HUDEP-2 (cell line): ENCODE data around the gene MELK.
A peak's percentile ranks its signal among the peaks of the same experiment; 100 is the strongest.
"Not testable (repeated sequence)": the region's sequence is repeated elsewhere in the genome, so short reads cannot be mapped to it uniquely, and the experiment has no call there.

ENCODE experiments used
- DNase-seq, 76 experiments: peaks; one replicate each; lab custom pipeline; 2025; ENCODE audit not compliant: unreplicated experiment in 76 of 76; lab: John Stamatoyannopoulos, UW

Gene MELK

GRCh38 chr9:36572515-36573418, at the start of gene MELK:
Gene MELK (plus strand): TSS chr9:36572895. CDS start chr9:36581682, 8,787 bp downstream.
- peak in 73 of 76 experiments; percentile 32 to 86 (median 71) for DNase-seq

GRCh38 chr9:36530224-36530623, 42.5 kb upstream of the MELK start:
- DNase-seq = no peak

- DNase-seq = no peak
Observed at GRCh38 chr9:36532353-36532752, 40.3 kb upstream of the MELK start.

GRCh38 chr9:36533726-36534125, 39.0 kb upstream of the MELK start:
- DNase-seq = not testable (repeated sequence)

- no peak for DNase-seq
Observed at GRCh38 chr9:36535107-36535506, 37.6 kb upstream of the MELK start.

- DNase-seq = no peak
Observed at GRCh38 chr9:36537861-36538260, 34.8 kb upstream of the MELK start.

- no peak for DNase-seq
Observed at GRCh38 chr9:36542355-36542754, 30.3 kb upstream of the MELK start.

- no peak for DNase-seq
Observed at GRCh38 chr9:36543916-36544315, 28.8 kb upstream of the MELK start.

- no peak for DNase-seq
Observed at GRCh38 chr9:36547598-36547997, 25.1 kb upstream of the MELK start.

- no peak for DNase-seq
Observed at GRCh38 chr9:36548454-36548853, 24.2 kb upstream of the MELK start.

GRCh38 chr9:36550135-36550534, 22.6 kb upstream of the MELK start:
- no peak for DNase-seq

- DNase-seq = not testable (repeated sequence)
Observed at GRCh38 chr9:36550631-36551098, 22.0 kb upstream of the MELK start.

- DNase-seq = no peak
Observed at GRCh38 chr9:36551129-36551528, 21.6 kb upstream of the MELK start.

GRCh38 chr9:36551910-36552309, 20.8 kb upstream of the MELK start:
- no peak for DNase-seq

GRCh38 chr9:36559036-36559695, 13.5 kb upstream of the MELK start:
- DNase-seq = no peak

- no peak for DNase-seq
Observed at GRCh38 chr9:36560771-36561170, 11.9 kb upstream of the MELK start.

GRCh38 chr9:36562801-36563200, 9.9 kb upstream of the MELK start:
- DNase-seq = not testable (repeated sequence)

- peak in 9 of 76 experiments; percentile 3 to 9 (median 6) for DNase-seq
Observed at GRCh38 chr9:36566813-36567221, 5.9 kb upstream of the MELK start.

GRCh38 chr9:36568681-36569080, 4.0 kb upstream of the MELK start:
- not testable (repeated sequence) for DNase-seq

GRCh38 chr9:36571333-36571732, 1.4 kb upstream of the MELK start:
- DNase-seq = no peak

- DNase-seq = not testable (repeated sequence)
Observed at GRCh38 chr9:36574045-36574444, 1.4 kb downstream of the MELK start.
